GM10266 (cell line): Measurements from ENCODE around the gene TYMS.

Experiments used
- DNase-seq: peaks from one replicate; pipeline ENCODE4 v3.0.0; 2012; ENCODE audit errors: extremely low spot score
- TF ChIP-seq, protein P1 (sequence below): IDR thresholded peaks from 2 replicates; pipeline ENCODE4 v1.5.1; 2012; ENCODE audit warnings: mild to moderate bottlenecking, low read depth; ENCODE audit not compliant: control insufficient read depth, insufficient read depth; ENCODE audit errors: missing control alignments

The TYMS gene

DNA sequence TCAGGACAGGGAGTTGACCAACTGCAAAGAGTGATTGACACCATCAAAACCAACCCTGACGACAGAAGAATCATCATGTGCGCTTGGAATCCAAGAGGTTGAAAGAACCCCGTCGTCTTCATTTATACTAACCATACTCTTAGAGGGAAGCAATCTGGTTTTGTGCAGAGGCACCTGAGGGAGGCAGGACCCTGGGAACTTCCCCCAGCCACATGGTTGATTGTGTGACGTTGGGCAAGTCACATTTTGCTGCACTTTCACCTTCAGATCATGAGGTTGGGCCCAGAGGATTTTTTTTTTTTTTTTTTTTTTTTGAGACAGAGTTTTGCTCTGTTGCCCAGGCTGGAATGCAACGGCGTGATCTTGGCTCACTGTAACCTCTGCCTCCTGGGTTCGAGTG is 11.6 kb downstream of the TYMS start:
- no peak for DNase-seq
- TF ChIP-seq, protein P1, sequence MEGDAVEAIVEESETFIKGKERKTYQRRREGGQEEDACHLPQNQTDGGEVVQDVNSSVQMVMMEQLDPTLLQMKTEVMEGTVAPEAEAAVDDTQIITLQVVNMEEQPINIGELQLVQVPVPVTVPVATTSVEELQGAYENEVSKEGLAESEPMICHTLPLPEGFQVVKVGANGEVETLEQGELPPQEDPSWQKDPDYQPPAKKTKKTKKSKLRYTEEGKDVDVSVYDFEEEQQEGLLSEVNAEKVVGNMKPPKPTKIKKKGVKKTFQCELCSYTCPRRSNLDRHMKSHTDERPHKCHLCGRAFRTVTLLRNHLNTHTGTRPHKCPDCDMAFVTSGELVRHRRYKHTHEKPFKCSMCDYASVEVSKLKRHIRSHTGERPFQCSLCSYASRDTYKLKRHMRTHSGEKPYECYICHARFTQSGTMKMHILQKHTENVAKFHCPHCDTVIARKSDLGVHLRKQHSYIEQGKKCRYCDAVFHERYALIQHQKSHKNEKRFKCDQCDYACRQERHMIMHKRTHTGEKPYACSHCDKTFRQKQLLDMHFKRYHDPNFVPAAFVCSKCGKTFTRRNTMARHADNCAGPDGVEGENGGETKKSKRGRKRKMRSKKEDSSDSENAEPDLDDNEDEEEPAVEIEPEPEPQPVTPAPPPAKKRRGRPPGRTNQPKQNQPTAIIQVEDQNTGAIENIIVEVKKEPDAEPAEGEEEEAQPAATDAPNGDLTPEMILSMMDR, result no peak

DNA sequence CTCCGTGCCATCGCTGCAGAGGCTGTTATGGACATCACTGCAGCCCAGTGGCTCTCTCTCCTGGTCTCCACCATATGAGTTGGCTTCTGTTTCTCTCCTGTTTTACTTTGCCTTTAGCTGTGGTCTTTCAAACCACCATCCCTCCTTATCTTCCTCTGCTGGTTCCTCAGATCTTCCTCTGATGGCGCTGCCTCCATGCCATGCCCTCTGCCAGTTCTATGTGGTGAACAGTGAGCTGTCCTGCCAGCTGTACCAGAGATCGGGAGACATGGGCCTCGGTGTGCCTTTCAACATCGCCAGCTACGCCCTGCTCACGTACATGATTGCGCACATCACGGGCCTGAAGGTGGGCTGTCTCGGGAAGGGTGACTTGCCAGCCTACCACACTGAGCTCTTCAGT is 13.1 kb downstream of the TYMS start:
- DNase-seq, result no peak
- TF ChIP-seq, protein P1, result no peak

DNA sequence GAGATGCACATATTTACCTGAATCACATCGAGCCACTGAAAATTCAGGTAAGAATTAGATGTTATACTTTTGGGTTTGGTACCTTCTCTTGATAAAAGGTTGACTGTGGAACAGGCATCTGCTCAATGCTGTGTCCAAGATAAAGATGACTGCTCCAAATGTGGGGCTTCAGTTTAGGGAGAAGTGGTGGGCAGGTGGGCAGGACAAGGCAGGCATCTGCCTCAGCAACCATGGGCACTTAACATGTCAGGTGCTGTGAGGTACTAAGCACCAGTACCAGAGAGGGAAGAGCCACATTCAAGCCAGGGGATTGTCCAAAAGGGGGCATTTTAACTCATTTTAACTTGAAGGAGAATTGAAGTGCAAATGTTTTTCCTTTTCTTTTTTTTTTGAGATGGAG is 14.0 kb downstream of the TYMS start:
- DNase-seq, result no peak
- TF ChIP-seq, protein P1, result no peak

- no peak for DNase-seq
- TF ChIP-seq, protein P1, result no peak
These were observed 15.9 kb downstream of the TYMS start for GRCh38 chr18:673317-673716.

DNA sequence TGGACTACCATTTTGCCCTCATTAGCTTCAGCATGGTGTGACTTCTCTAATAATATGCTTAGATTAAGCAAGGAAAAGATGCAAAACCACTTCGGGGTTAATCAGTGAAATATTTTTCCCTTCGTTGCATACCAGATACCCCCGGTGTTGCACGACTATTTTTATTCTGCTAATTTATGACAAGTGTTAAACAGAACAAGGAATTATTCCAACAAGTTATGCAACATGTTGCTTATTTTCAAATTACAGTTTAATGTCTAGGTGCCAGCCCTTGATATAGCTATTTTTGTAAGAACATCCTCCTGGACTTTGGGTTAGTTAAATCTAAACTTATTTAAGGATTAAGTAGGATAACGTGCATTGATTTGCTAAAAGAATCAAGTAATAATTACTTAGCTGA is 16.3 kb downstream of the TYMS start:
- TF ChIP-seq, protein P1, result no peak
- DNase-seq, result no peak

DNA sequence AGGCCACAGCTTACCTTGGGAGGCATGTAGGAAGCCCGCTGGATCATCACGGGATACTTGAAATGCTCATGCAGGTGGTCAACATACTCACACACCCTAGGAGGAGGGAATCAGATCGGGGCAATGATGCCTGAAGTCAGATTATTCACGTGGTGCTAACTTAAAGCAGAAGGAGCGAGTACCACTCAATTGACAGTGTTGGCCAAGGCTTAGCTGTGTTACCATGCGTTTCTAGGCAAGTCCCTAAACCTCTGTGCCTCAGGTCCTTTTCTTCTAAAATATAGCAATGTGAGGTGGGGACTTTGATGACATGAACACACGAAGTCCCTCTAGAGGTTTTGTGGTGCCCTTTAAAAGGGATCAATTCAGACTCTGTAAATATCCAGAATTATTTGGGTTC is 17.9 kb downstream of the TYMS start:
- no peak for DNase-seq
- TF ChIP-seq, protein P1, result no peak

GRCh38 chr18:676069-676468 is 18.6 kb downstream of the TYMS start:
- TF ChIP-seq, protein P1, result no peak
- DNase-seq, result no peak
